ENCODE data around the gene ATP2B1.

DNA sequence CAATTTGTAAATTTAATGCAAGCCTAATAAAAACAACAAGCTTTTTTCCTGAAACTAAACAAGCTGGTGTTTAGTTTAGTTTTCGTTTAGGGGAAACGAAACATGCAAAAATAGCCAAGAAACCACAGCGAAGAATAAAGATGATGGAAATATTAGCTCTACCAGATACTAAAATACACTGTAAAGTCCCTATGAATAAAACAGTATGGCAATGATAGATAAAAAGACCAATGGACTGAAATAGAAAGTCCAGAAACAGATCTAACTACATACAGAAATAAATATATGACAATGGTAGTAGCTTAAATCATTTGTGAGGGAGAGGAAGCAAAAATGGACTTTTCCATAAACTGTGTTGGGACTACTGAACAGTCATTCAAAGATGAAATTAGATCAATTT is 26.4 kb downstream of the ATP2B1 start:
- TF ChIP-seq, protein P1, sequence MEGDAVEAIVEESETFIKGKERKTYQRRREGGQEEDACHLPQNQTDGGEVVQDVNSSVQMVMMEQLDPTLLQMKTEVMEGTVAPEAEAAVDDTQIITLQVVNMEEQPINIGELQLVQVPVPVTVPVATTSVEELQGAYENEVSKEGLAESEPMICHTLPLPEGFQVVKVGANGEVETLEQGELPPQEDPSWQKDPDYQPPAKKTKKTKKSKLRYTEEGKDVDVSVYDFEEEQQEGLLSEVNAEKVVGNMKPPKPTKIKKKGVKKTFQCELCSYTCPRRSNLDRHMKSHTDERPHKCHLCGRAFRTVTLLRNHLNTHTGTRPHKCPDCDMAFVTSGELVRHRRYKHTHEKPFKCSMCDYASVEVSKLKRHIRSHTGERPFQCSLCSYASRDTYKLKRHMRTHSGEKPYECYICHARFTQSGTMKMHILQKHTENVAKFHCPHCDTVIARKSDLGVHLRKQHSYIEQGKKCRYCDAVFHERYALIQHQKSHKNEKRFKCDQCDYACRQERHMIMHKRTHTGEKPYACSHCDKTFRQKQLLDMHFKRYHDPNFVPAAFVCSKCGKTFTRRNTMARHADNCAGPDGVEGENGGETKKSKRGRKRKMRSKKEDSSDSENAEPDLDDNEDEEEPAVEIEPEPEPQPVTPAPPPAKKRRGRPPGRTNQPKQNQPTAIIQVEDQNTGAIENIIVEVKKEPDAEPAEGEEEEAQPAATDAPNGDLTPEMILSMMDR (conservative IDR thresholded peaks at IDR 0.05 in 1 of 2, IDR thresholded peaks at IDR 0.05 in 1 of 2; ENCODE audit: extremely low read depth in 1 of 2, insufficient read depth in 1 of 2, low read depth in 1 of 2, low read length in 2 of 2) = no peak
- TF ChIP-seq EZH2 (IDR thresholded peaks at IDR 0.05; ENCODE audit: borderline replicate concordance, low read length) = no peak
